ENCODE data around the gene TSPAN12.
"Not testable (repeated sequence)": the region's sequence is repeated elsewhere in the genome, so short reads cannot be mapped to it uniquely, and the experiment has no call there.

The TSPAN12 gene

GRCh38 chr7:120809260-120809659 lies 48.7 kb downstream of the TSPAN12 start:
- intact Hi-C loops (cut with DNase I), result loop anchor here (5.0 to 10.0 kb wide), 2 partner anchors 273 to 296 kb away; no protein-coding TSS in a partner anchor
- DNase-seq, result no peak

GRCh38 chr7:120807390-120807789 lies 50.6 kb downstream of the TSPAN12 start:
- no peak for DNase-seq
- intact Hi-C loops (cut with DNase I), result loop anchor here (5.0 to 10.0 kb wide), 2 partner anchors 275 to 297 kb away; no protein-coding TSS in a partner anchor

GRCh38 chr7:120806669-120807068 lies 51.3 kb downstream of the TSPAN12 start:
- intact Hi-C loops (cut with DNase I), result loop anchor here (1.0 to 10.0 kb wide), 3 partner anchors 135 to 298 kb away; no protein-coding TSS in a partner anchor
- no peak for DNase-seq

- intact Hi-C loops (cut with DNase I), result loop anchor here (1.0 to 10.0 kb wide), 3 partner anchors 135 to 299 kb away; no protein-coding TSS in a partner anchor
- peak in 3 of 10 donors; percentile 11 to 52 (median 40) for DNase-seq
These were observed 52.1 kb downstream of the TSPAN12 start for GRCh38 chr7:120805636-120806388.

- no peak for DNase-seq
- intact Hi-C loops (cut with DNase I), result loop anchor here (10.0 kb wide), 1 partner anchor 302 kb away; no protein-coding TSS in a partner anchor
These were observed 55.2 kb downstream of the TSPAN12 start for GRCh38 chr7:120802751-120803150.

- DNase-seq, result no peak
- intact Hi-C loops (cut with DNase I), result loop anchor here (10.0 kb wide), 1 partner anchor 305 kb away; no protein-coding TSS in a partner anchor
These were observed 58.0 kb downstream of the TSPAN12 start for GRCh38 chr7:120799813-120800475.

- intact Hi-C loops (cut with DNase I), result no loop called here
- no peak for DNase-seq
These were observed 58.8 kb downstream of the TSPAN12 start for GRCh38 chr7:120799147-120799546.

- intact Hi-C loops (cut with DNase I), result no loop called here
- DNase-seq, result no peak
These were observed 60.8 kb downstream of the TSPAN12 start for GRCh38 chr7:120797026-120797645.

GRCh38 chr7:120794106-120794729 lies 63.7 kb downstream of the TSPAN12 start:
- DNase-seq, result no peak
- intact Hi-C loops (cut with DNase I), result loop anchor here (5.0 kb wide), 1 partner anchor 148 kb away; no protein-coding TSS in a partner anchor

- no peak for DNase-seq
- intact Hi-C loops (cut with DNase I), result loop anchor here (5.0 kb wide), 1 partner anchor 149 kb away; no protein-coding TSS in a partner anchor
These were observed 64.6 kb downstream of the TSPAN12 start for GRCh38 chr7:120793213-120793936.

GRCh38 chr7:120792861-120793130 lies 65.1 kb downstream of the TSPAN12 start:
- DNase-seq, result no peak
- intact Hi-C loops (cut with DNase I), result loop anchor here (5.0 kb wide), 1 partner anchor 150 kb away; no protein-coding TSS in a partner anchor

GRCh38 chr7:120792091-120792860 lies 65.7 kb downstream of the TSPAN12 start:
- DNase-seq, result peak; percentile 31 to 92 (median 68)
- intact Hi-C loops (cut with DNase I), result loop anchor here (5.0 kb wide), 1 partner anchor 150 kb away; no protein-coding TSS in a partner anchor

GRCh38 chr7:120785095-120785494 lies 72.8 kb downstream of the TSPAN12 start:
- intact Hi-C loops (cut with DNase I), result no loop called here
- no peak for DNase-seq

GRCh38 chr7:120783721-120784120 lies 74.2 kb downstream of the TSPAN12 start:
- DNase-seq, result no peak
- intact Hi-C loops (cut with DNase I), result no loop called here

GRCh38 chr7:120783273-120783672 lies 74.7 kb downstream of the TSPAN12 start:
- intact Hi-C loops (cut with DNase I), result no loop called here
- no peak for DNase-seq

- intact Hi-C loops (cut with DNase I), result not testable (repeated sequence)
- DNase-seq, result peak in 1 of 10 donors; percentile 71
These were observed 76.0 kb downstream of the TSPAN12 start for GRCh38 chr7:120781924-120782323.

GRCh38 chr7:120780938-120781337 lies 77.0 kb downstream of the TSPAN12 start:
- no peak for DNase-seq
- intact Hi-C loops (cut with DNase I), result no loop called here

GRCh38 chr7:120780451-120780850 lies 77.5 kb downstream of the TSPAN12 start:
- intact Hi-C loops (cut with DNase I), result not testable (repeated sequence)

GRCh38 chr7:120779078-120779477 lies 78.9 kb downstream of the TSPAN12 start:
- intact Hi-C loops (cut with DNase I); DNase-seq: not testable (repeated sequence)

More at GRCh38 chr7:120780451-120780850, 77.5 kb downstream of the TSPAN12 start:
- peak in 4 of 10 donors; percentile 17 to 85 (median 58) for DNase-seq
